HG03039 (cell line): ENCODE results near the gene RDX.

Experiments used
- ATAC-seq: cut with Tn5 transposase; IDR thresholded peaks from one replicate; pipeline ENCODE4 v1.9.1; 2021; ENCODE audit warnings: mild to moderate bottlenecking, moderate library complexity; ENCODE audit not compliant: unreplicated experiment

The RDX gene

DNA sequence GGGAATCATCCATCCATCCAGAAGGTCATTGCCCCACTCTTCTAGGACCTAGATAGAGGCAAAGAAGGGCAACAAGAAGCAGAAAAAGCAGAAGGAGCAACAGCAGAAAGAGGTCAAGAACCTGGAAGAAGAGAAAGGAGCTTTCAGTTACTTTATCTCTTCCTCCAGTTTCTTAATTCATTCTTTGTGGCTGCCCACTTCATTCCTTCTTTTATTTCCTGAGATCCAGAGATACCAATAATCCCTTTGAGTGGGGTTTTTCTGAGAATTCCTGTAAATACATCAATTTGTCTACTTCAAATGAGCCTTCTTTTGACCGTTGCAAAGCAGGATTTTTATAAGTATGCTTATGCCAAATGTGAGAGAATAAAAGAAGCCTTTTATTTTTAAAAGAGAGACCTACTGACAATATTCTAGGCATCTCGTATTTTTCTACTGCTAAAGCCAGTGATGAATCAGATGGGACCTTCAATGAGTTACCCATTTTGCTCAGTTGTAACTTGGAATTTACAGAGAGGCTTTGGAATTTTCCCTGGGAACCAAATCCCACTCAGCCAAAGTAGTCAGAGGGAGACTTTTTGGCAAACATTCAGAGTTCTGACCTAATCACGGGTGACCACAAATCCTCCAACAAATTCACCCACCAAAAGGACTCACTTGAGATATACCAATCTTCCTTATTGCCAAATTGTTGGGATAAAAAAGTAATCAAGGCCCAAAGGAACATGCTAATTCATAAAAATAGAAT, 148.3 kb downstream of the RDX start:
- no peak for ATAC-seq

- no peak for ATAC-seq
These were observed 154.6 kb downstream of the RDX start for GRCh38 chr11:110141812-110142211.

GRCh38 chr11:110134110-110134509, 162.3 kb downstream of the RDX start:
- no peak for ATAC-seq

GRCh38 chr11:110133160-110133559, 163.3 kb downstream of the RDX start:
- no peak for ATAC-seq

GRCh38 chr11:110131386-110132123, 164.9 kb downstream of the RDX start:
- ATAC-seq: no peak

- ATAC-seq: no peak
These were observed 165.7 kb downstream of the RDX start for GRCh38 chr11:110130642-110131238.

DNA sequence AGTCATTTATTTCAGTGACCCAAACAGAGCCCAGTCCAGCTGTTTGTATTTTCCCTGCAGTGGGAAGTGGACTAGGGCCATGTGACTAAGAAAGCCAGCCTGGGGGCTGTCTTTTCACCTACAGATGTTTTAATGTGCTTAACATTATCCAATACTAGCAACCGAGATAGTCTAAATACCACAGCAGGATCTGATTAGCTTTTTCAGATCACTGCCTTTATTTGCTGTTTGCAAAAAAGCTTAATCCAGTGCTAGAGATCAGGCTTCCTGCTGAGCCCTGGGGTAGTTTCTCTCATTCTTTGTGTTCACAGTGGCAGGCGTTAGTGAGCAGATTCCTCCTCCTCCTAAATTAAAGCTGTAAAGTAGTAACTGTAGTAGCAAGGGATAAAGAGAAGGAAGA, 168.3 kb downstream of the RDX start:
- no peak for ATAC-seq

DNA sequence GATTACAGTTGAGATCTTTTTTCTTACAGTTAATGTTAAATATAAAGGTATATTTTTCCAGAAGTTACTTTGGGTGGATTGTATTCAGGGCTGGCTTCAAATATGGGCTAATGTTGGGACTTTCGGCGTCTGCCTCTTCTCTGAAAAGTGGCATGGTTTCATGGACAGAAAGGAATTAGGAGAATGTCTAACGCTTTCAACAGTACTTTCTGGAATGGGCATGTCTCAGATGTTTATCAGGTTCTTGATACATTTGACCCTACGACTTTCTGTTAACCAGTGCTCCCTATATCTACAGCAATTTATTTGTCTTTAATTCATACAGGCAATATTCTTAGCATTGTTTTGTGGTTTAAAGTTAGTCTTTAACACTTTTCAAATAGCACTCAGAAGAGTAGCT, 169.5 kb downstream of the RDX start:
- no peak for ATAC-seq

GRCh38 chr11:110125632-110126031, 170.8 kb downstream of the RDX start:
- ATAC-seq: no peak
